Measurements from ENCODE around the gene PEAR1.
"Not testable (repeated sequence)": the region's sequence is repeated elsewhere in the genome, so short reads cannot be mapped to it uniquely, and the experiment has no call there.

Gene PEAR1

GRCh38 chr1:156924478-156925153 is 31.1 kb downstream of the PEAR1 start:
- DNase-seq = no peak

DNA sequence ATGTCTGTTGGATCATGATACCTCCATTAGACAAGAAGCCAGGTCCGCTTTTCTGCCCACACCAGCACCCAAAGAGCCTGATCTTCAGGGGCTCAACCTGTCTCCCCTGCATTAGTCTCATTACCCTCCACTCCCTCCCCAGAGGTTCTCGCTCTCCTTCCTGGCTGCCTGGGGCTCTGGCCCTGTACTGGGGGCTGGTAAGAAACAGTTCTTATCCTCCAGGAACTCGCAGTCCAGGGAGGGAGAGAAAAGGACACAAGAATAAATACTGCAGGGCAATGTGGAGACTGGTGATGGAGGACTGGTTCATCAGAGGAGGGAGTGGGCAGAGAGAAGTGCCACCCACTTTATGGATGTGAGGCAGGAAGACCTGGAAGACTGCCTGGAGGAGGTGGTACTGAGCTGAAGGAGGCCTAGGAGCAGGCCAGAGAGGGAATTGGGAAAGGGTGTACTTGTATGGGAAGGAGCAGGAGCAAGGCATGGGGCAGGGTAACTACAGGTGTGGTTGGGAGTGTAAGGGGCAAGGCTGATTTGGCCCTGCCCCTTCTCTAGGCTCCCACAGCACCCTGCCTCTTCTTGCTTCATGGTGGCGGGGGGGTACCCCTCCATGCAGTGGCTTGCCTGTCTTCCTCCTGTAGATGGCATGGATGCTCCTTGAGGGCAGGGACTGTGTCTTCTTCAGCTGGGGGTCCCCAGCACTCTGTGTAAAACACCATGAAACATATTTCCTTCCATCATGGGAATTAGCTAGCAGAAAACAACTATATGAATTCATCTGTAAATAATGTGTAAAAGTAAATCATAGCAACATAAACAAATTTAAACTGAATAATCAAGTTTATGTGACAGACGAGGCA is 31.9 kb downstream of the PEAR1 start:
- DNase-seq = no peak

DNA sequence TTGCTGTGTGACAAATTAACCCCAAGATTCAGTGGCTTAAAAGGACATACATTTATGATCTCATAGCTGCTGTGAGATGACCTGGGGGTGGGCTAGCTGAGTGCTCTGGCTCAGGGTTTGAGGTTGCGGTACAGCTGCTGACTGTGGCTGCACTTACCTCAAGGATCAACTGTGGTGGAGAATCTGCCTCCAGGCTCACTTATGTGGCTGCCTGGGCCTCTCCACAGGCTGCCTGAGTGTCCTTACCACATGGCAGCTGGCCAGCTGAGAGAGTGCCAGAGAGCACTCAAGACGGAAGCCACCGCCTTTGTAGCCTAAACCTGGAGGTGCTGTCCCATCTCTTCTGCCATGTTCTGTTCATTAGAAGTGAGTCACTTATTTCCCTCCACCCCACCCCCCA is 32.7 kb downstream of the PEAR1 start:
- DNase-seq = peak; percentile 76

DNA sequence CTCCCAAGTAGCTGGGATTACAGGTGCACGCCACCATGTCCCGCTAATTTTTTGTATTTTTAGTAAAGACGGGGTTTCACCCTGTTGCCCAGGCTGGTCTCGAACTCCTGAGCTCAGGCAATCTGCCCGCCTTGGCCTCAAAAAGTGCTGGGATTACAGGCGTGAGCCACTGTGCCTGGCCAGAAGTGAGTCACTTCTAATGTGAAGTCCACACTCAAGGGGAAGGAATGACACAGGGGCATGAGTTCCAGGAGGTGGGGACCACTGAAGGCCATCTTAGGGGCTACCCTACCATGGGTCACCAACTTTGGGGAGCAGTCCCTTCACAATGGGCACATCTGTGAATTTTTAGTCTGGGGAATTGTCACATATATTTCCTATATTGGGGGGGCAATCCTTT is 33.2 kb downstream of the PEAR1 start:
- not testable (repeated sequence) for DNase-seq

- DNase-seq = peak; percentile 85
Observed at GRCh38 chr1:156927215-156928042, 33.9 kb downstream of the PEAR1 start.

GRCh38 chr1:156928043-156928602 is 34.6 kb downstream of the PEAR1 start:
- no peak for DNase-seq

GRCh38 chr1:156929596-156930238 is 36.2 kb downstream of the PEAR1 start:
- DNase-seq = no peak

DNA sequence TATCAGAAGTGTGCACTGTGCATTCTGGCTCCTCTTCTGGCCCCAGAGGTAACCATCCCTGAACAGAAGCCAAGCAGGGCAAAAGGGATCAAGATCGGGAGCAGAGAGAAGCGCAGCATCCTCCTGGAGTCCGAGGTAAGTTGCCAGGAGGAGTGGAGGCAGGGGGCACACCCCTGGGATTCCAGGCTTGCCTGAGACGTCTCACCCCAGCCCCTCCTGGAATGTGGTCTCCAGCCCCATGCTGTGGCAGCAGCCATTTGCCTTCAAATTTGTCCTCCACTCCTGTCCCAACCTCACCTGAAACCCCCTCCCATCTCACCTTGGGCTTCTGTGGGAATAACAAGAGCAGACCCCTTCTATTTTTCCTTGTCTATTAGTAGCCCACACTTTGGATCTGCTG is 37.0 kb downstream of the PEAR1 start:
- no peak for DNase-seq

DNA sequence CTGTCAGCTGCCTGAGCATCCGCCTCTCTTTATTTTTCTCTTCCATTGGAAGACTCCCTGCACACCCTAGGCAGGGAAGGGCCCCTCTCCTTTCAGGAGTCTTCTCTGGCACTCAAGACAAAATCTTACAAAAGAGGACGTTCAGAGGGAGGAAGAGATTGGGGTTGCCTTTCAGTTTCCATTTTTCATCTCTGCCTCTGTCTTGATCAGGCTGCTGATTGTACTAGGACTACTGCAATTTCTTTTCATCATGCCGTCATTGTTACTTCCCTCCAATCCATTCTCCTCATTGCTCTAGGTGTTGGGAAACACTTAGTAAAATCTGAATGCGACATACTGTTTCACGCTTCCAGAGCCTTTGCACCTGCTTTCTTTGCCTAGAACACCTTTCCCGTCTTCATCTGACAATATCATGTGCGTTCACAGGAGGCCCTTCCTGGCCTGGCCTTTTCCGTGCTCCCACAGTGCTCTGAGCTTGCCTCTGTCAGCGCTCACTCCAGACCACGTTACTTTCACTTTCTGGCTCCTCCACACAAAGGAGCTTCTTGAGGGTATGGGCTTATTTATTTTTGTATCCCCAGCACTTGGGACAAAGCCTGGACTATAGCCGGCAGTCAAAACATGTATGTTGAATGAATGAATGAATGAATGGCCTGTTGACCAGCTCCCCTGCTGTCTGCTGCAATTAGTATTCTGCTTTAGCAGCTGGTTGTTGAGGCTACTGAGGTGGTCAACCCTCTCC is 37.9 kb downstream of the PEAR1 start:
- DNase-seq = no peak

GRCh38 chr1:156931974-156932710 is 38.6 kb downstream of the PEAR1 start:
- no peak for DNase-seq

GRCh38 chr1:156933136-156933535 is 39.6 kb downstream of the PEAR1 start:
- no peak for DNase-seq

GRCh38 chr1:156935505-156936128 is 42.1 kb downstream of the PEAR1 start:
- DNase-seq = no peak

DNA sequence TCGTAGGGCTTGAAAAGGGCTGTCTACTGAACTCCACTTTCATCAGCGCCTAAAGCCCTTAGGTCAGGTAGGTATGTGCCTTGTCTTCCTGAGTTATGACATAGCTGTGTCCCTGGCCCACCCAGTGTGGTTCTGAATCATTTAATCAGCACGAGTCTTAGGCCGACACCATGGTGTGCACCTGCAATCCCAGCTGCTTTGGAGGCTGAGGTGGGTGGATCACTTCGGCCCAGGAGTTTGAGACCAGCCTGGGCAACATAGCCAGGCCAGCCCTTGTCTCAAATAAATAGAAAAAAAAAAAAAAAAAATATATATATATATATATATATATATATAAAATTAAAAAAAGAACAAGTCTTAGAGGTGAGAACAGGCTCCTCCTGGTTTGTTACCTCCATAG is 42.7 kb downstream of the PEAR1 start:
- DNase-seq = no peak

DNA sequence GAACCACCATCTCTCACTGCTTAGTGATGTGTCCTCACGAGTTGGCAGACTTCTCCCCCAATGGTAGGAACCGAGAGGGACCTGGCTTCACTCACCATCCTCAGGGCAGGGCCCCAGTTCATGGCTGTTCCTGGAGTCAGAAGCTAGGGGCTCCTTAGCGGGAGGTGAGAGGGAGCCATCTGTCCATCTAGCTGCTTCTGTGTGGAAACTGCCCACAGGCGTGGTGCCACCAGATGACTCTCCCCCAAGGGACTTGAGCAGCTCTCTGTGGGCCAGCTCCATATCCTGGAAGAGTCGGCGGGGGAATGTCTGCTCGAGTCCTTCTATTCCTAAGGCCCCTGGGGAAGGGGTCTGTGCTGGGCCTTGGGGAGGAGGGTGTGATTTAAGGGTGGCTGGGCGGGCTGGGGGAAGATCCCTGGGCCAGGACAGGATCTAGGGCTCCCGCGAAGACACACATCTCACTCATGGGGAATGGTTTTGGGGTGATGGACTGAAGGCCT is 43.3 kb downstream of the PEAR1 start:
- no peak for DNase-seq

GRCh38 chr1:156937883-156938282 is 44.4 kb downstream of the PEAR1 start:
- DNase-seq = no peak

GRCh38 chr1:156938813-156939212 is 45.3 kb downstream of the PEAR1 start:
- DNase-seq = no peak

DNA sequence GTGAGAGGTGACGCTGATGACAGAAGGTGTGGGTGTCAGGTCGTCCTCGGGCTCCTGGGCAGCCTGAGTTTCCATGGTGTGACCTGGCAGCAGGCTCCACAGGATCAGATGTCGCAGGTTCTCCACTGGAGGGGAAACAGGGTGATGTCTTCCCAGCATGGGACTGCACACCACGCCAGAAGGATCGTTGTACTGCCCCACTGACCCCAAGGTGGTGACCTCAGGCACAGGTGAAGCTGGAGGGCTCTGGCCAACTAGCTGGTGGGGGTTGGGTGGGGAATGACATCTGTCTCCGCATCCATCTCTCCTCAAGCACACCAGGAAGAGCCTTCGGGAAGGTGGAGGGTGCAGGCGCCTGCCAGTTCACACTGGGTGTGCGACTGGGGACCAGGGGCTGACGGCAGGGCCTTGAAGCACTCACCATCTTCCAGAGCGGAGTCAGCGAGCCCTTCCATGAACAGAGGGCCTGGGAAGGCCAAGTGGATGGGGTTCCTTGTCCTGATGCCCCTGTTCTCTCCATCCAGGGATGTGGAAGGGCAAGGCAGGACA is 46.3 kb downstream of the PEAR1 start:
- DNase-seq = no peak

DNA sequence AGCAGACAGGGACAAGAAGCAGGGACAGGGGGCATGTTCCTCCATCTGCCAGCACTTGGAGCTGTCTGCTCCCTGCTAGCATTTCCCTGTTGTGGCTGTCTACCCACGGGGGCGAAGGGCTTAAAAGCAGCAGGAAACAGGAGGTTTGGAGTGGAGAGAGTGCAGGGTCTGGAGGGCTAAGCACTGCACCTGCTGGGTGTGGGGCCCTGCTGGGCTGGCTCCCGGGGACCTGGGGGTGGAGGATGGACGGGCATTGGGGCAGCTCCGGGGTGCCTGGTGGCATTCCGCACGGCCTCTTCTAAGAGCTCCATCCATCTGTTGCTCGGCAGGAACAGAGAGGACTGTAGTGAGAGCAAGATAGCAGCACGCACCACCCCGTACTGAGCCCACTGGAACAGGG is 48.2 kb downstream of the PEAR1 start:
- no peak for DNase-seq

GRCh38 chr1:156942176-156942575 is 48.7 kb downstream of the PEAR1 start:
- no peak for DNase-seq

DNA sequence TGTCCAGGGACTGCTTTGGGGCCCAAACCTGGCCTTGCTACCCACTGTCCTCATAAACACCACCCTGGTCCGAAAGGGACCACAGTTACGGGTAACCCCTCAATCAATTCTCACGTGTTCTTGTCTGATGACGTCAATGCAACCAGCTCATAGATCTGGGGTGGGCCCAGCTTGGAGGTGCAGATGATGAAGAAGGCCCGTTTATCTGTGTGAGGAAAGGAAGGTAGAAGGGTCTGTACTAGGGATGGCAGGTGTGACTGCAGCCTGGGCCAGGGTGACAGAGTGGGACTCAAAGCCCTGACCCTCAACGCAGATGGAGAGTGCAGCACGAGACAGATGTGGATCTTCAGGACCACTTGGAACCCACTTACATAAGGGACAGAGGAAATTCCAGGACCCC is 49.1 kb downstream of the PEAR1 start:
- no peak for DNase-seq

All from activated CD4-positive, alpha-beta T cell treated with anti-CD3 and anti-CD28 coated beads for 48 hours (primary cell).